ENCODE results near the gene PRC1.

The PRC1 gene

GRCh38 chr15:90994059-90994416 lies 297 bp downstream of the PRC1 start:
- intact Hi-C loops (cut with DNase I) = no loop called here
- peak in 3 of 42 donors; percentile 19 to 44 (median 19) for DNase-seq

- intact Hi-C loops (cut with DNase I) = no loop called here
- DNase-seq = no peak
Measured at GRCh38 chr15:90991587-90992285, 2.6 kb downstream of the PRC1 start.

DNA sequence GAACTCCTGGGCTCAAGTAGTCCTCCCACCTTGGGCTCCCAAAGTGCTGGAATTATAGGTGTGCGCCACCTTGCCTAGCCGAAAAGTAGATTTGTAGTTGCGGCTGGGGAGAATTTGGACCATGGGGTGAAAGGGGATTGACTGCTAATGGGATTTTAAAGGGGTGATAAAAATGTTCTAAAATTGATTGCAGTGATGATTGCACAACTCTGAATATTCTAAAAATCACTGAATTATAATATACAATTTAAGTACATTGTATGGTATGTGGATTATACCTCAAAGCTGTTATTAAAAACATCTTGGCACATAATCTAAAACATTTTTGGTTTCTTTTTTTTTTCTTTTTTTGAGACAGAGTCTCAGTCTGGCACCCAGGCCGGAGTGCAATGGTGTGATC lies 3.9 kb downstream of the PRC1 start:
- DNase-seq = no peak
- intact Hi-C loops (cut with DNase I) = no loop called here

- no peak for DNase-seq
Measured at GRCh38 chr15:90989040-90989768, 5.1 kb downstream of the PRC1 start.

DNA sequence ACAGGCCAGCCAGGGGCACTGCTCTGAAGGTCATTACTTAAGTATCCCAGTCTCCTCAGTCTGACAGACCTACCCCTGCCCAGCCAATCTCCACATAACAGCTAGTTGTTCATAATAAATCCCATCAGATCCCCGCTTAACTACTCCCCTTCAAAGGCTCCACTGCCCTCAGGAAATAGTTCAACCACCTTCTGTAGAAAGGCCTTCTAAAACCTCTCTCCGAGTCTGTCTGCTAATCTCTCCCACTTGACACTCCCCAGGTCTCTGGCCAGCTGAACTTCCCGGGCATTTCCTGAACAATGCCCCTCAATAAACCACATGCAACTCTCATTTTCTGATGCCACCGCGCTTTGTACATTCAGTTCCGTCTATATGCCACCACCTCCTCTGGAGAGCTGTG lies 6.0 kb downstream of the PRC1 start:
- intact Hi-C loops (cut with DNase I) = no loop called here
- DNase-seq = no peak

More at GRCh38 chr15:90989040-90989768, 5.1 kb downstream of the PRC1 start:
- intact Hi-C loops (cut with DNase I) = no loop called here

GRCh38 chr15:90987561-90988141 lies 6.7 kb downstream of the PRC1 start:
- no peak for DNase-seq
- intact Hi-C loops (cut with DNase I) = no loop called here

GRCh38 chr15:90986790-90987507 lies 7.4 kb downstream of the PRC1 start:
- no peak for DNase-seq
- intact Hi-C loops (cut with DNase I) = no loop called here

DNA sequence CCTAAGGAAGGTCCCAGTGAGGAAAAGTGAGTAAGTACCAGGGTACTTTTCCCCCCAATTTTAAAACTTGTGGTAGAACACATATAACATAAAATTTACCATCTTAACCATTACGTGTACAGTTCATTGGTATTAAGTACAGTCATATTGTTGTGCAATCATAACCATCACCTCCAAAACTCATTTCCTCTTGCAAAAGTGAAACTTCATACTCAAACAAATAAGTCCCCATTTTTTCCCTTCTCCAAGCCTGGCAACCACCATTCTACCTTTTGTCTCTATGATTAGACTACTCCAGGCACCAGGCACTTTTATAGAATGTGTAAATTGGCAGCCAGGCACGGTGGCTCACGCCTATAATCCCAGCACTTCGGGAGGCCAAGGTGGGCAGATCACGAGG lies 12.2 kb downstream of the PRC1 start:
- intact Hi-C loops (cut with DNase I) = no loop called here

DNA sequence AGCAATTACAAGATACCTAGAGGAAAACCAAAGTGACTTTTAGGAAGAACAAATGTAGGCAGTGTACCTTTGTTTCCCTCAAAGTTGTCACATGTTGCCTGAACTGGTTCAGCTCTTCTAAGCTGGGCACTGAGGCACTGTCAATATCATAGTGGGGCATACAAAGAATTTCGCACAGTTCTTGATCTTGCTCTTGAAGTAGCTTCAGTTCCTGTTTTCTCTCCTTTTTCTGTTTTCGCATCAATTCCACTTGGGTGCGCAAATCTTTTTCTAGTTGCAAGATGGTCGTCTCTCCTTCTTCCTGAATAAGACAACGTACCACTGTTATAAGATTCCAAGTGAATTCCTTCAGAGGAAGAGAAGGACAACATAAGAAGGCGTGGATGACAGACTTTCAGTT lies 12.7 kb downstream of the PRC1 start:
- intact Hi-C loops (cut with DNase I) = no loop called here
- no peak for DNase-seq

More for the DNA sequence above, 12.2 kb downstream of the PRC1 start:
- DNase-seq = no peak

- no peak for DNase-seq
Measured at GRCh38 chr15:90979582-90979981, 14.8 kb downstream of the PRC1 start.

GRCh38 chr15:90974216-90974615 lies 20.1 kb downstream of the PRC1 start:
- no peak for DNase-seq
- intact Hi-C loops (cut with DNase I) = no loop called here

More at GRCh38 chr15:90979582-90979981, 14.8 kb downstream of the PRC1 start:
- intact Hi-C loops (cut with DNase I) = no loop called here

GRCh38 chr15:90972133-90972532 lies 22.2 kb downstream of the PRC1 start:
- intact Hi-C loops (cut with DNase I) = no loop called here
- DNase-seq = no peak

DNA sequence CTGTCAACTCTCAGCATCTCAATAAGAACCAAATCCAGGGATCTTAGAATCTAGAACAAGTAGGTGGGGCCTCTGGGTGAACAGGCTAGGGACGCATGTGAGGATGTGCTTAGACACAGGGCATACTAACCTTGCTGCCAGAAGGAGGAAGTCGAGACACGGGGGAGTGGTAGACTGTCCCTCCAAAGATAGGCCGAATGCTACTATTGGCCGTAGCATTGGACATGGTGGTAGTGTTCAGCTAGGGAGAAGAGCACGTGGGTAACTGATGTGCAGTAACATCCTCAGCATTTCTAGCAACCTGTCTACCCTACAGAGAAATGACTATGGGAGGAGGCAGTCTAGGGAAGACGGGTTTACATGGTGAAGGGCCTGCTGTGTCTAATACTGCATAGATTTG lies 24.1 kb downstream of the PRC1 start:
- intact Hi-C loops (cut with DNase I) = no loop called here
- no peak for DNase-seq

GRCh38 chr15:90968434-90968833 lies 25.9 kb downstream of the PRC1 start:
- intact Hi-C loops (cut with DNase I) = no loop called here
- no peak for DNase-seq

GRCh38 chr15:90967206-90967605 lies 27.1 kb downstream of the PRC1 start:
- intact Hi-C loops (cut with DNase I) = no loop called here
- DNase-seq = no peak

GRCh38 chr15:90966262-90966661 lies 28.1 kb downstream of the PRC1 start:
- intact Hi-C loops (cut with DNase I) = no loop called here
- no peak for DNase-seq

- DNase-seq = no peak
- intact Hi-C loops (cut with DNase I) = no loop called here
Measured at GRCh38 chr15:90962021-90962420, 32.3 kb downstream of the PRC1 start.

- peak in 15 of 42 donors; percentile 21 to 62 (median 41) for DNase-seq
- intact Hi-C loops (cut with DNase I) = no loop called here
Measured at GRCh38 chr15:90960298-90961091, 33.8 kb downstream of the PRC1 start.

DNA sequence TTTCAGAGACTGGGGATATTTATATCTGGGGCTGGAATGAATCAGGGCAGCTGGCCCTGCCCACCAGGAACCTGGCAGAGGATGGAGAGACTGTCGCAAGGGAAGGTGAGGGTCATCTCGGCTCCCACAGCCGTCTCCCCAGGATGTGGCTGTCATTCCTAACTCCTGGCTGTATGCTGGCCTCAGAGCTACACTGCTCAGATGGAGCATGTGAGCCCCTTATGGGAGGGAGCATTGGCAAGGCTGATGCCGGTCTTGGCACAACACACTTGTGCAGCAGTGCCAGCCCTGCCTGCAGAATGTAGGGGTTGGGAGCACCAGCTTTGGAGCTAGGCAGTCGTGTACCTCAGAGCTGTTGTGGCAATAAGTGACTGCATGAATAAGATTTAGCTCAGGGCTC lies 34.4 kb downstream of the PRC1 start:
- intact Hi-C loops (cut with DNase I) = loop anchor here (5.0 to 10.0 kb wide), 3 partner anchors 65 to 312 kb away; partner anchors contain the start of gene VPS33B
- peak in 41 of 42 donors; percentile 24 to 82 (median 60) for DNase-seq
